Occipital lobe (tissue), 3 donors: ENCODE results near the gene RBM25. TPM values are rescaled to one million over a fixed set of nuclear protein-coding genes. Genes with fewer than 3 reads are reported as not detected.
"Not testable (repeated sequence)": the region's sequence is repeated elsewhere in the genome, so short reads cannot be mapped to it uniquely, and the experiment has no call there.

Experiments
- DNase-seq: peaks from one replicate; lab custom pipeline; 2025; lab: John Stamatoyannopoulos, UW
- small RNA-seq: library from RNA; depleted of rRNA; stranded (forward); fragments of <200 nt; gene quantifications from one replicate; pipeline ENCODE3, GENCODE V24; 2014
- total RNA-seq: library from RNA; depleted of rRNA; stranded (reverse); fragments of >200 nt; gene quantifications from one replicate; pipeline ENCODE4 v1.2.3, GENCODE V29; 2014

RBM25 gene
- total RNA-seq, 1 donor from 2014 or later = 62.1 TPM

DNA sequence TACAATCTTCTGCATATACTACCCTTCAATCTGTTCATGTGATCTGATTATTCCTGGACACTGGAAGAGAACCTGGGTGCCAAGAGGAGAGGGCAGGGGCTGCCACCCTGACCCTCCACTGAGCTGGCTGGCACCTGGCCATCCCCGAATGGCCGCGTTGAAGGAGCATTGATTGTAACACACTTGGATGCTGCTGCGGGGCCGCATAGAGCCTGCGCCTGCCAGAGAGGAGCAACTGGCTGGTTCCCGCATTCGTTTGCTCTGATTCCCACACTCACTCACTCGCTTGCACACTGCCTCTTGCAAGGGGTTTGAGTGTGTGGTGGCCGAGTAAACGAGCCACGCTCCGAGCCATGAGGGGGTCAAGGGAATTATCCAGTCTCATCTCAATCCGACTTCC, 110.4 kb downstream of the RBM25 start:
- DNase-seq = no peak

DNA sequence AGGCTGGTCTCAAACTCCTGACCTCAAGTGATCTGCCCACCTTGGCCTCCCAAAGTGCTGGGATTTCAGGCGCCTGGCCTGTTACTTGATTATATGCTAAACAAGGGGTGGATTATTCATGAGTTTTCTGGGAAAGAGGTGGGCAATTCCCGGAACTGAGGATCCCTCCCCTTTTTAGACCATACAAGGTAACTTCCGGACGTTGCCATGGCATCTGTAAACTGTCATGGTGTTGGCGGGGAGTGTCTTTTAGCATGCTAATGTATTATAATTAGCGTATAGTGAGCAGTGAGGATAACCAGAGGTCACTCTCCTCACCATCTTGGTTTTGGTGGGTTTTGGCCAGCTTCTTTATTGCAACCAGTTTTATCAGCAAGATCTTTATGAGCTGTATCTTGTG, 111.5 kb downstream of the RBM25 start:
- not testable (repeated sequence) for DNase-seq

DNA sequence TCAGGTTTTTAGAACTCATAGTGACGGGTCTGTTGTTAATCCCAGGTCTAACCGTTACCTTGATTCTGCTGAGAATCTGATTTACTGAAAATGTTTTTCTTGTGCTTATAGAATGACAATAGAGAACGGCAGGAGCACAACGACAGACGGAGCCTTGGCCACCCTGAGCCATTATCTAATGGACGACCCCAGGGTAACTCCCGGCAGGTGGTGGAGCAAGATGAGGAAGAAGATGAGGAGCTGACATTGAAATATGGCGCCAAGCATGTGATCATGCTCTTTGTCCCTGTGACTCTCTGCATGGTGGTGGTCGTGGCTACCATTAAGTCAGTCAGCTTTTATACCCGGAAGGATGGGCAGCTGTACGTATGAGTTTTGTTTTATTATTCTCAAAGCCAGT, 112.4 kb downstream of the RBM25 start:
- DNase-seq = no peak

DNA sequence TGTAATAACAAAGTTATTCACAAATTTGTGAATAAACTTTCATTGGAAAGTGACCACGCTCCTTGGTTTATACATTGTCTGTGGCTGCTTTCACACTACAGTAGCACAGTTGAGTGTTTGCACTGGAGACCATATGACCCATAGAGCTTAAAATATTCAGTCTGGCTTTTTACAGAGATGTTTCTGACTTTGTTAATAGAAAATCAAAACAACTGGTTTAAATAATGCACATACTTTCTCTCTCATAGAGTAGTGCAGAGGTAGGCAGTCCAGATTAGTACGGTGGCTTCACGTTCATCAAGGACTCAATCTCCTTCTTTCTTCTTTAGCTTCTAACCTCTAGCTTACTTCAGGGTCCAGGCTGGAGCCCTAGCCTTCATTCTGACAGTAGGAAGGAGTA, 114.2 kb downstream of the RBM25 start:
- no peak for DNase-seq

DNA sequence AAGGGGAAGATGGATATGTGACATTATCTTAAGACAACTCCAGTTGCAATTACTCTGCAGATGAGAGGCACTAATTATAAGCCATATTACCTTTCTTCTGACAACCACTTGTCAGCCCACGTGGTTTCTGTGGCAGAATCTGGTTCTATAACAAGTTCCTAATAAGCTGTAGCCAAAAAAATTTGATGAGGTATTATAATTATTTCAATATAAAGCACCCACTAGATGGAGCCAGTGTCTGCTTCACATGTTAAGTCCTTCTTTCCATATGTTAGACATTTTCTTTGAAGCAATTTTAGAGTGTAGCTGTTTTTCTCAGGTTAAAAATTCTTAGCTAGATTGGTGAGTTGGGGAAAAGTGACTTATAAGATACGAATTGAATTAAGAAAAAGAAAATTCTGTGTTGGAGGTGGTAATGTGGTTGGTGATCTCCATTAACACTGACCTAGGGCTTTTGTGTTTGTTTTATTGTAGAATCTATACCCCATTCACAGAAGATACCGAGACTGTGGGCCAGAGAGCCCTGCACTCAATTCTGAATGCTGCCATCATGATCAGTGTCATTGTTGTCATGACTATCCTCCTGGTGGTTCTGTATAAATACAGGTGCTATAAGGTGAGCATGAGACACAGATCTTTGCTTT, 114.9 kb downstream of the RBM25 start:
- DNase-seq = no peak

Small RNAs within 50 kb of the gene (small RNA-seq; reads per million reads assigned to genes)
- gene RN7SL586P = not detected

Other genes starting within 250 kb of the RBM25 start
- gene DPF3, start 164.4 kb upstream of the RBM25 start, total RNA-seq = 5.3 TPM
- 7.0 TPM for gene DCAF4, start 132.1 kb upstream of the RBM25 start, total RNA-seq
- 12.2 TPM for gene ZFYVE1, start 31.4 kb upstream of the RBM25 start, total RNA-seq
- 76.4 TPM for gene PSEN1, start 78.0 kb downstream of the RBM25 start, total RNA-seq
- 1.6 TPM for gene PAPLN, start 179.0 kb downstream of the RBM25 start, total RNA-seq